Chondrocyte (in vitro differentiated cells): ENCODE results near the gene TACR1. TPM values are rescaled to one million over a fixed set of nuclear protein-coding genes. Genes with fewer than 3 reads are reported as not detected.

Experiments
- DNase-seq: peaks from one replicate; pipeline ENCODE4 v3.0.0; 2021; ENCODE audit warnings: mixed read lengths, low spot score
- H3K27ac Mint-ChIP-seq: one replicate; pipeline ENCODE4 v1.8.0; 2021; ENCODE audit warnings: mild to moderate bottlenecking, moderate library complexity, mixed read lengths; ENCODE audit not compliant: unreplicated experiment
- H3K27me3 Mint-ChIP-seq: 2 replicates; pipeline ENCODE4 v1.8.0; 2021; ENCODE audit warnings: low read depth, mixed read lengths
- H3K36me3 Mint-ChIP-seq: 2 replicates; pipeline ENCODE4 v1.8.0; 2021; ENCODE audit warnings: low read depth, mixed read lengths
- H3K4me1 Mint-ChIP-seq: 2 replicates; pipeline ENCODE4 v1.8.0; 2021; ENCODE audit warnings: low read depth, mild to moderate bottlenecking, mixed read lengths
- H3K4me3 Mint-ChIP-seq: one replicate; pipeline ENCODE4 v1.8.0; 2021; ENCODE audit warnings: mild to moderate bottlenecking, moderate library complexity, mixed read lengths; ENCODE audit not compliant: unreplicated experiment
- H3K9me3 Mint-ChIP-seq: 2 replicates; pipeline ENCODE4 v1.8.0; 2021; ENCODE audit warnings: low read depth, mixed read lengths
- CTCF ChIP-seq: fragments of 200-600 bp; sonication (generic); IDR thresholded peaks from 2 replicates; pipeline ENCODE4 v1.5.0; 2021; ENCODE audit warnings: antibody characterized with exemption, mild to moderate bottlenecking, moderate library complexity
- total RNA-seq: library from RNA; stranded (reverse); gene quantifications from 3 replicates; pipeline ENCODE4 v1.2.1, GENCODE V29; 2021

The TACR1 gene
- total RNA-seq, 1 donor from 2014 or later, result not detected

GRCh38 chr2:75012080-75012479 lies 187.2 kb downstream of the TACR1 start:
- Mint-ChIP-seq H3K27me3 (no peaks in the 10 kb centered on the region), H3K9me3 (peaks cover 14% of the 10 kb centered on the region), H3K4me3 (no peak overlapping the region), H3K27ac (no peak overlapping the region), H3K36me3 (no peaks in the 10 kb centered on the region), H3K4me1 (no peaks in the 10 kb centered on the region)
- TF ChIP-seq CTCF, result no peak
- no peak for DNase-seq

- Mint-ChIP-seq H3K27me3 (no peaks in the 10 kb centered on the region), H3K9me3 (peaks cover 18% of the 10 kb centered on the region)
These were observed 188.7 kb downstream of the TACR1 start for GRCh38 chr2:75010571-75010970.

GRCh38 chr2:75007819-75008218 lies 191.5 kb downstream of the TACR1 start:
- TF ChIP-seq CTCF, result no peak
- H3K9me3 Mint-ChIP-seq, result peaks cover 5% of the 10 kb centered on the region

More at GRCh38 chr2:75010571-75010970, 188.7 kb downstream of the TACR1 start:
- Mint-ChIP-seq H3K27ac (no peak overlapping the region), H3K36me3 (no peaks in the 10 kb centered on the region), H3K4me3 (no peak overlapping the region), H3K4me1 (no peaks in the 10 kb centered on the region)
- no peak for DNase-seq
- TF ChIP-seq CTCF, result no peak

GRCh38 chr2:75007061-75007460 lies 192.3 kb downstream of the TACR1 start:
- no peaks in the 10 kb centered on the region for H3K4me1 Mint-ChIP-seq
- no peak for TF ChIP-seq CTCF
- no peaks in the 10 kb centered on the region for H3K36me3 Mint-ChIP-seq
- H3K27me3 Mint-ChIP-seq, result no peaks in the 10 kb centered on the region
- no peak overlapping the region for H3K4me3 Mint-ChIP-seq
- no peak overlapping the region for H3K27ac Mint-ChIP-seq
- H3K9me3 Mint-ChIP-seq, result peaks cover 5% of the 10 kb centered on the region
- DNase-seq, result no peak

More at GRCh38 chr2:75007819-75008218, 191.5 kb downstream of the TACR1 start:
- H3K27ac Mint-ChIP-seq, result no peak overlapping the region
- no peaks in the 10 kb centered on the region for H3K4me1 Mint-ChIP-seq
- DNase-seq, result no peak
- H3K4me3 Mint-ChIP-seq, result no peak overlapping the region
- no peaks in the 10 kb centered on the region for H3K36me3 Mint-ChIP-seq
- no peaks in the 10 kb centered on the region for H3K27me3 Mint-ChIP-seq

- Mint-ChIP-seq H3K4me3 (no peak overlapping the region), H3K4me1 (no peaks in the 10 kb centered on the region), H3K9me3 (peaks cover 5% of the 10 kb centered on the region), H3K27me3 (no peaks in the 10 kb centered on the region), H3K27ac (no peak overlapping the region), H3K36me3 (no peaks in the 10 kb centered on the region)
- DNase-seq, result no peak
- TF ChIP-seq CTCF, result no peak
These were observed 193.3 kb downstream of the TACR1 start for GRCh38 chr2:75006041-75006440.
